HFF-Myc (cell line): ENCODE results near the gene SHB.

Source experiments
- DNase-seq: peaks from one replicate; pipeline ENCODE4 v3.0.0-alpha.2; 2011; ENCODE audit warnings: low read depth; ENCODE audit errors: extremely low read depth
- H3K4me3 ChIP-seq: replicated peaks from 2 replicates; pipeline ENCODE4 v1.5.1; 2011; ENCODE audit warnings: low read depth, mild to moderate bottlenecking, control low read depth, low read length
- TF ChIP-seq, protein P1 (sequence below): IDR thresholded peaks from 2 replicates; pipeline ENCODE4 v1.5.1; 2012; ENCODE audit warnings: mild to moderate bottlenecking, low read depth, low read length, control low read depth; ENCODE audit errors: missing control alignments

SHB gene

GRCh38 chr9:38019731-38020130, 49.3 kb downstream of the SHB start:
- H3K4me3 ChIP-seq: no peak overlapping the region
- TF ChIP-seq, protein P1, sequence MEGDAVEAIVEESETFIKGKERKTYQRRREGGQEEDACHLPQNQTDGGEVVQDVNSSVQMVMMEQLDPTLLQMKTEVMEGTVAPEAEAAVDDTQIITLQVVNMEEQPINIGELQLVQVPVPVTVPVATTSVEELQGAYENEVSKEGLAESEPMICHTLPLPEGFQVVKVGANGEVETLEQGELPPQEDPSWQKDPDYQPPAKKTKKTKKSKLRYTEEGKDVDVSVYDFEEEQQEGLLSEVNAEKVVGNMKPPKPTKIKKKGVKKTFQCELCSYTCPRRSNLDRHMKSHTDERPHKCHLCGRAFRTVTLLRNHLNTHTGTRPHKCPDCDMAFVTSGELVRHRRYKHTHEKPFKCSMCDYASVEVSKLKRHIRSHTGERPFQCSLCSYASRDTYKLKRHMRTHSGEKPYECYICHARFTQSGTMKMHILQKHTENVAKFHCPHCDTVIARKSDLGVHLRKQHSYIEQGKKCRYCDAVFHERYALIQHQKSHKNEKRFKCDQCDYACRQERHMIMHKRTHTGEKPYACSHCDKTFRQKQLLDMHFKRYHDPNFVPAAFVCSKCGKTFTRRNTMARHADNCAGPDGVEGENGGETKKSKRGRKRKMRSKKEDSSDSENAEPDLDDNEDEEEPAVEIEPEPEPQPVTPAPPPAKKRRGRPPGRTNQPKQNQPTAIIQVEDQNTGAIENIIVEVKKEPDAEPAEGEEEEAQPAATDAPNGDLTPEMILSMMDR: no peak
- DNase-seq: no peak

- TF ChIP-seq, protein P1: no peak
- no peak overlapping the region; the same call in 1 of the 2 replicates for H3K4me3 ChIP-seq
- no peak for DNase-seq
Observed at GRCh38 chr9:38018958-38019602, 49.9 kb downstream of the SHB start.

DNA sequence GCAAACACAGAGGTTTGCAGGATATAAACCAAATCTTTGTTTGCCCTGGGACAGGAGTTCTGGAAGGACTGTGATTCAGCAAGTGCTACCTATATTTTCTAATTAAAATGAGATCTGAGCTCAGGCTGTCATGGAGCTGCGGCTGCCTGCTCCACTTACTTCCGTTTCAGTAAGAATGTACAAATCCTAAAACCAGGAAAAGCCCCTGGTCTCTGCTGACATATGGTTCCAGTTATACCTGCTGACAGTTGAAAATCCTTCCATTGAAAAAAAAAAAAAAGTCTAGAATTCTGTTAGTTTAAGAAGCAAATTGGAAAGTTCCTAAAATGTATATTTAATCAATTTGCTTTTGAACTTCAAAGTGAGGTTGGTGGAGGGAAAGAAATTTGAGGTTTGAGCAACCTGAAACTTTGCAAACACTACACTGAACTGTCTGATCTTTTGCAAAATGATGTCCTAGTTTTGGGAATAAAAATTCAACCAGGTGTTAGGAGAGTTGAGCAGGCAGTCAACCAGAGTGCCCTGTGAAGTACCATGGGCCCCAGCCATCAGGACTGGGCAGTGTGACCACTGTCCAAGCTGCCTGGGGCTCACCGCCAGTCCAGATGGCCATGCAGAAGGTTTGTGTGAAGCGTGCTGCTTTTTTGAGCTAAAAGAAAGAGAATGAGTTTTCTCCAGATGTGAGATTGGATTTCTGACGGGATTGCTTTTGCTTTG, 50.6 kb downstream of the SHB start:
- no peak for DNase-seq
- TF ChIP-seq, protein P1: no peak

DNA sequence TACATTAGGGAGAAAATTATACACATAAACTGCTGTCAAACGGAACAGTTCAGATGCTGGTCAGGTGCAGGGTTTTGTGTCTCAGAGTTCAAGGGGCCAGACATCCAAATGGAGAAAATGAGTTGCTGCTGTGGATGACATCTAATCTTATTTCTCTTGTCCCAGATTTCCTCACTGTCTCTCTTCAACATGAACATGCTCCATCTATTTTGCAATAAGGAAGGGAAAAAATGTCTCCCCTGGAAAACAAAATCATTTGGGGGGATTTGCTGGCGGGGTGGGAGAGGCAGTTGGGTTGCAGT, 51.2 kb downstream of the SHB start:
- H3K4me3 ChIP-seq: no peak overlapping the region
- TF ChIP-seq, protein P1: no peak

More for the DNA sequence above, 50.6 kb downstream of the SHB start:
- no peak overlapping the region for H3K4me3 ChIP-seq

GRCh38 chr9:38017149-38017884, 51.7 kb downstream of the SHB start:
- no peak overlapping the region for H3K4me3 ChIP-seq
- TF ChIP-seq, protein P1: peak; percentile 16
- no peak for DNase-seq

More for the DNA sequence above, 51.2 kb downstream of the SHB start:
- no peak for DNase-seq

GRCh38 chr9:38016375-38017135, 52.5 kb downstream of the SHB start:
- no peak overlapping the region for H3K4me3 ChIP-seq
- TF ChIP-seq, protein P1: no peak
- no peak for DNase-seq
